WERI-Rb-1 (cell line): ENCODE results near the gene SNRPF.
A peak's percentile ranks its signal among the peaks of the same experiment; 100 is the strongest.
"Not testable (repeated sequence)": the region's sequence is repeated elsewhere in the genome, so short reads cannot be mapped to it uniquely, and the experiment has no call there.

ENCODE experiments used
- DNase-seq: peaks from one replicate; pipeline ENCODE4 v3.0.0-alpha.2; 2020
- H3K27ac ChIP-seq: fragments of 250-450 bp; sonication (Bioruptor Pico); 2 replicates; pipeline ENCODE4 v1.5.1; 2020; ENCODE audit warnings: mild to moderate bottlenecking, moderate library complexity
- H3K27me3 ChIP-seq: fragments of 250-450 bp; sonication (Bioruptor Pico); 2 replicates; pipeline ENCODE4 v1.5.1; 2021; ENCODE audit warnings: mild to moderate bottlenecking, low read depth, moderate library complexity; ENCODE audit not compliant: insufficient read depth, severe bottlenecking
- H3K36me3 ChIP-seq: fragments of 250-450 bp; sonication (Bioruptor Pico); 2 replicates; pipeline ENCODE4 v1.5.1; 2020; ENCODE audit warnings: mild to moderate bottlenecking, moderate library complexity
- H3K4me3 ChIP-seq: 2 replicates; pipeline ENCODE4 v1.5.1; 2011; ENCODE audit warnings: low read depth, mild to moderate bottlenecking, control low read depth, low read length
- H3K9me3 ChIP-seq: fragments of 250-450 bp; sonication (Bioruptor Pico); 2 replicates; pipeline ENCODE4 v1.5.1; 2021; ENCODE audit warnings: mild to moderate bottlenecking, moderate library complexity; ENCODE audit not compliant: severe bottlenecking
- CTCF ChIP-seq: IDR thresholded peaks from 2 replicates; pipeline ENCODE4 v1.5.1; 2011; ENCODE audit warnings: low read depth, mild to moderate bottlenecking, control low read depth, inconsistent platforms, low read length

The SNRPF gene

GRCh38 chr12:95836630-95837239 lies 22.0 kb upstream of the SNRPF start:
- H3K27ac ChIP-seq: no peak overlapping the region
- TF ChIP-seq CTCF: no peak
- no peak for DNase-seq
- no peaks in the 10 kb centered on the region for H3K36me3 ChIP-seq
- no peaks in the 10 kb centered on the region for H3K9me3 ChIP-seq
- no peaks in the 10 kb centered on the region for H3K27me3 ChIP-seq
- H3K4me3 ChIP-seq: no peak overlapping the region

- H3K27ac ChIP-seq: no peak overlapping the region
Observed at GRCh38 chr12:95837240-95838038, 21.3 kb upstream of the SNRPF start.

GRCh38 chr12:95838125-95838524 lies 20.6 kb upstream of the SNRPF start:
- no peak for TF ChIP-seq CTCF
- no peak overlapping the region for H3K4me3 ChIP-seq
- H3K27ac ChIP-seq: no peak overlapping the region
- H3K9me3 ChIP-seq: no peaks in the 10 kb centered on the region
- DNase-seq: no peak
- no peaks in the 10 kb centered on the region for H3K36me3 ChIP-seq
- no peaks in the 10 kb centered on the region for H3K27me3 ChIP-seq

More at GRCh38 chr12:95837240-95838038, 21.3 kb upstream of the SNRPF start:
- no peak for DNase-seq
- H3K27me3 ChIP-seq: no peaks in the 10 kb centered on the region
- TF ChIP-seq CTCF: no peak
- no peaks in the 10 kb centered on the region for H3K9me3 ChIP-seq
- no peak overlapping the region for H3K4me3 ChIP-seq
- no peaks in the 10 kb centered on the region for H3K36me3 ChIP-seq

GRCh38 chr12:95842426-95842825 lies 16.3 kb upstream of the SNRPF start:
- H3K27ac ChIP-seq, DNase-seq, H3K9me3 ChIP-seq, H3K36me3 ChIP-seq, H3K27me3 ChIP-seq, H3K4me3 ChIP-seq: not testable (repeated sequence)

- no peaks in the 10 kb centered on the region for H3K36me3 ChIP-seq
- no peak overlapping the region for H3K4me3 ChIP-seq
- no peaks in the 10 kb centered on the region for H3K9me3 ChIP-seq
- TF ChIP-seq CTCF: peak; percentile 30; the same call in 1 of the 2 replicates
- H3K27ac ChIP-seq: no peak overlapping the region
- H3K27me3 ChIP-seq: no peaks in the 10 kb centered on the region
- peak; percentile 39 for DNase-seq
Observed at GRCh38 chr12:95848575-95849388, 10.0 kb upstream of the SNRPF start.

GRCh38 chr12:95851606-95852005 lies 7.1 kb upstream of the SNRPF start:
- H3K27ac ChIP-seq: no peak overlapping the region
- H3K27me3 ChIP-seq: no peaks in the 10 kb centered on the region
- H3K4me3 ChIP-seq: no peak overlapping the region
- DNase-seq: no peak
- no peaks in the 10 kb centered on the region for H3K9me3 ChIP-seq
- no peak for TF ChIP-seq CTCF
- no peaks in the 10 kb centered on the region for H3K36me3 ChIP-seq
